NCI-H2029 (cell line): ENCODE results near the gene ZNF221.

Experiments
- DNase-seq: peaks from one replicate; lab custom pipeline; 2025; lab: John Stamatoyannopoulos, UW

The ZNF221 gene

DNA sequence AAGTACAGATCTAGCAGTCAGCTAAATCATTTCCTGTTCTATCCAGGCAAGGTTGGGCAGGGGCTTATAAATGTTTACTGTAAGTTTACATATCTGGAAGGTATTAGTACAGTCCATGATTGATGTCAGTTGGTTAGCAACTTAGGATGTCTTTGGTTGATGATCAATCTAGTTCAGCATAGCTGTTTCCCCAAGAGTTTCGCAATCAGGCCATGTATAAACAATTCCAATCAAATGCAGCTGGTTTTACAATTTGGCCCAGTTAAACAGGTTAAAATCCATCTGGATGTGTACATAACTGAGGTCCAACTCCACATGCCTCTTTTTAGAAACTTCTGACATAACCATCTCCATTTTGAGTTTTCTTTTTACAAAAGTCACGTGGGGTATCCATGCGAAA is 6.9 kb downstream of the ZNF221 start:
- no peak for DNase-seq

DNA sequence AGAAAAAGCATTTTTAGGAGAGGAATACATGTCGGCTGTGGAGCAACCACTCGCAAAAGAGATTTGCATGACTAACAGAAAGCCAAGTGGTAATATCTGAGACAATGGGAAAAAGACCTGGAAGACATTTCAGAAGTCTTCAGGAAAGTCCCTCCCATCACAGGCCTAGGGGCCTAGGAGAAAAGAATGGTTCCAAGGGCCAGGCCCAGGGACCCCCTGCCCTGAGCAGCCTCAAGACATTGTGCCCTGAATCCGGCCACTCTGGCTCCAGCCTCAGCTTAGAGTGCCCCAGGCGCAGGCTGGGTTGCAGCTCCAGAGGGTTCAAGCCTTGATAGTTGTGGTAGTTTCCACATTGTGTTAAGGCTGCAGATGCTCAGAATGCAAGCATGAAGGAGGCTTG is 9.4 kb downstream of the ZNF221 start:
- DNase-seq = no peak

- no peak for DNase-seq
Observed at GRCh38 chr19:43966079-43966694, 15.2 kb downstream of the ZNF221 start.

DNA sequence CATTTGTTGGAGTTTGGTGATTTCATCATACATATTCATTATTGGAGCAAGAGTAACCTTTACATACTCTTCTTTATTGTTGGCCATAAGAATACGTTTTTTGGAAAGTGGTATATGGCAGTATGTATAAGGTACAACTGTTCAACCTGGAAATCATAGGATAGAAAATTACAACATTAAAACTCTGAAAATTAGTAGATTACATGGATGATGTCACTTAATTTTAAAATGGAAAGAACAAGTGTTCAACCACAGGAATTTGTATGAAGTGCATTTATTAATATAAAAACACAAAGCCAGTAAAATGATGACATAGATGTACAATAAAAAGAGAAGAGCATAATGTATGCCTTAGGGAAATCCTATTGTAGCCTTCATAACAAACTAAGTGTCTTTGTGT is 25.7 kb downstream of the ZNF221 start:
- DNase-seq = no peak

DNA sequence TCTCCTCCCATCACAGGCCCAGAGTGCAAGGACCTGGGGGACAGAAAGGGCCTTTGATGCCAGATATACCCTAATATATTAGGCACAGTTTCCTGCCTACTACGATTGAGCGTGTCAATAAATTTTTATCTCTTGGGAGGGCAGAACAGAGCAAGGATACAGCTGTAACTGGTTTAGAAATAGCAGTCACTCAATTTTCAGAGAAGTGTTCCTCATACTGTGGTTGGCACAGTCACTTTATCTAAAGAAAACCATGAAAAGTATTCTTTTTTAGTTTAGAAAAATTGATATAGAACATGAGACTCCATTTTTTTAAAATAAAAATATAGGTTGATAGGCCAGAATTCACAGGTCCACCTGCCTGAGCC is 32.5 kb downstream of the ZNF221 start:
- no peak for DNase-seq

GRCh38 chr19:43983912-43984686 is 33.1 kb downstream of the ZNF221 start, which contains the start of gene ZNF155:
TSS of gene ZNF155 (plus strand) at chr19:43984188. CDS start at chr19:43988544, 4,356 bp downstream.
- DNase-seq = peak; percentile 96

DNA sequence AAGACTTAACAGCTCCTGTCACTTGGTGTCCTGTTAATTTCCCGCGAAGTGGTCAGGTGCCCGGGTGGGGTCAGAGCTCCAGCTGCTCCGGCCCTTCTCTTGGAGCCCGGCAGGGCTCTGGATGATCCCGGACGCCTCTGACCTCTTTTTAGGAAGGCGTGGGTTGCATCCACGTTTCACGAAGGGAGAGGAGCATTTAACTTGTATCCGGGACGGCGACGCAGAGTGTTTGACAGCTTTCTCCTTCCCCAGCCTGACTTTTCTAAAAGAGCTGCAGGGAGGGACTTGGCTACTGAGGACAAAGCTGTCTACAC is 33.6 kb downstream of the ZNF221 start:
- DNase-seq = no peak

GRCh38 chr19:43997631-43998290 is 46.7 kb downstream of the ZNF221 start:
- no peak for DNase-seq

DNA sequence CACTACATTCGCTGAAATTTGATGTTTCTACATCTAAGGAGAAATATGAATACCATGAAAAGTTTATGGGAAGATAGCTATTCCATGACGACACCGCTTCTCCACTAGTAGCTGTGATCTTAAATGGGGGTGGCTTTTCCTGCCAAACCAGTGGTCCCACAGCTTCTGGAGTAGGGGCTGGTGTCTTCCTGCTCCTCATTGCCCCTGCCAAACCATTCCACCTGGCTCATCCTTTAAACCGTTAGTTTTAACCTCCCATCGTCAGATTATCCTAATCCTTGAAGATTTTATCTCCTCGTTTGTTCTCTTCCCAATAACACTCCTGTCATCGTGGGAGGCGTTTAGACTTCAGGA is 51.2 kb downstream of the ZNF221 start:
- DNase-seq = no peak

DNA sequence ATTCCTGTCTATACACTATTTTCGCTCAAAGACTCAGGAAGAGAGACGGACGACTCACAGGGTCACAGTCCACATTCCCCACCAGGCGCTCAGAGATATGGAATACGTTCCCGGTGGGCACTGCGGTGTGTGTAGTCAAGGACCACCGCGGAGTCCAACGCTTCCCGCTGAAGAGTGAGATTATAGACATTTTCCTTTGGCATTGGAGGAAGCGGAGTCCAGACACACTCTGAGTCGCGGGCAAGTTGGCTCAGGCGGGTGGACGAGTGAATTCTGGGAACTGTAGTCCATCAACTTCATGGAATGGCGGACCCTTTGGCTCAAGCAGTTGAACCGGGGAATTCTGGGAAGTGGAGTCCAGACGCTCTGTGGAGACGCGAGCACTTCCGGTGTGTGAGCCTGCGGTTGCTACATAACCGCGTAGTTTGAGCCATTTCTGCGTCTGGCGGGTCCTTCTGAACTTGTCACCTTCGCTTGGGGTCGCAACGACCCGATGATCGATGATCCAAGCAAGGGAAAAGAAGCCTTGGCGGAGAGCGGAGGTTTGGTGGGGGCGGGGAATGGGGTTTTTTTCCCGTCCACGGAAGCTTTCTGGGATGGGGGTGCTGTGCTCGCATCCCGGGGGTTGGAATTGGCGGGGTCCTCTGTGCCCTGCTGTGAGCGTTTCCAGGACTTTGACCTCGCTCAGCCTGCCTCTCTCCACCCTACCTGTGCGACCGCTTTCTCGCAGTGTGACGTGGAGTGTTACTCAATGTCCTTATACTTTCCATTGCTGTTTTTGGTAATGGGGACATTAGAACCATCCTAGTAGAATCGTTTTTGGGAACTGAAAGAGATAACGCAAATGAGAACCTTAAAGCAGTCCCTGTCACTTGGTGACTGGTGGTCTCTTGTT is 51.8 kb downstream of the ZNF221 start, which contains the start of gene ZNF230:
ZNF230 (plus strand) TSS at position 392 of the 895 bp plus-strand sequence. CDS start 4,122 bp downstream, outside the sequence.
- peak; percentile 96 for DNase-seq

- DNase-seq = no peak
Observed at GRCh38 chr19:44003461-44004009, 52.5 kb downstream of the ZNF221 start.

DNA sequence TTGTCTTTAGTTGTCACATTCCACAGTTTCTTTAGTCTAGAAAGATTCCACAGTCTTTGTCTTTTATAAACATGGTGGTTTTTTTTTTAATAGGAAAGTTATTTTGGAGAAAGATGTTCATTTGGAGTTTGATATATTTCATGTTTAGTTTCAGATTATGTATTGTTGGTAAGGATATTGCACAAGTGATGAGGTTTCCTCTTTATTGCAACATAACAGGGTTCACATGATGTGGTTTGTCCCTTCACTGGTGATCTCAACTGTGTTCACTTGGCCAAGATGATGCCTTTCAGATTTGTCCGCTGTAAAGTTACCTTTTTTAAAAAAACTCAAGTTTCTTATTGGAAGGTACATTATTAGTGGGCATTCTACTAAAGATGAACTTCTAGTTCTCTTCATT is 54.9 kb downstream of the ZNF221 start:
- DNase-seq = no peak

DNA sequence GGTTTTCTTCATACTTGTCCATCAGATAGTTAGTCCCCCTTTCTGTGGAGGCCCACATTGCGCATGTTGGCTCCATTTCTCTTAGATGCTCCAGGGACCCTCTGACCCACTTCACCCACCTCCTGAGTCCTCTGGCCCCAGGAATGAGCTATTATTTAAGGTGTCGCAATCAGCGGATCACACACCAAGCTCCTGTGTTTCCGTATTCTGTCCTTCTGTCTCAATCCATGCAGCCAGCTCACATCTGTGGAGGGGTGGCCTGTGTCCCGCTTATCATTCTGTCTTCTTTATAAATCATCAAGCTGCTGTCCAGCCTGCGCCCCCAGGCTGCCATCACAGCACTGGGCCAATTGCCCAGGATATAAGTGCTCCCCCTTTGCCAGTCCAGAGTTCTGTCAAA is 56.4 kb downstream of the ZNF221 start:
- DNase-seq = no peak

DNA sequence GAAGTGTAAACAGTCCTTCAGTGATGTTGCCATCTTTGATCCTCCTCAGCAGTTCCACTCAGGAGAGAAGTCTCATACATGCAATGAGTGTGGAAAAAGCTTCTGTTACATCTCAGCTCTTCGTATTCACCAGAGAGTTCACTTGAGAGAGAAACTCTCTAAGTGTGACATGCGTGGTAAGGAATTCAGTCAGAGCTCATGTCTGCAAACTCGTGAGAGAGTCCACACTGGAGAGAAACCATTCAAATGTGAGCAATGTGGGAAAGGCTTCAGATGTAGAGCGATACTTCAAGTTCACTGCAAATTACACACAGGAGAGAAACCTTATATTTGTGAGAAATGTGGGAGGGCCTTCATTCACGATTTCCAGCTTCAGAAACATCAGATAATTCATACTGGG is 59.4 kb downstream of the ZNF221 start:
- no peak for DNase-seq
